Neural crest cell (in vitro differentiated cells): ENCODE results near the gene DNAH17. TPM values are rescaled to one million over a fixed set of nuclear protein-coding genes. Genes with fewer than 3 reads are reported as not detected.

Experiments
- DNase-seq: peaks from one replicate; pipeline ENCODE4 v3.0.0; 2021; ENCODE audit warnings: low read depth, mixed read lengths, low spot score
- H3K27ac Mint-ChIP-seq: one replicate; pipeline ENCODE4 v1.8.0; 2021; ENCODE audit warnings: mild to moderate bottlenecking, mixed read lengths; ENCODE audit not compliant: unreplicated experiment
- H3K27me3 Mint-ChIP-seq: 2 replicates; pipeline ENCODE4 v1.8.0; 2021; ENCODE audit warnings: low read depth, mild to moderate bottlenecking, mixed read lengths
- H3K36me3 Mint-ChIP-seq: 2 replicates; pipeline ENCODE4 v1.8.0; 2021; ENCODE audit warnings: low read depth, mild to moderate bottlenecking, mixed read lengths
- H3K4me1 Mint-ChIP-seq: 2 replicates; pipeline ENCODE4 v1.8.0; 2021; ENCODE audit warnings: mixed read lengths
- H3K4me3 Mint-ChIP-seq: one replicate; pipeline ENCODE4 v1.8.0; 2021; ENCODE audit warnings: mild to moderate bottlenecking, mixed read lengths
- H3K9me3 Mint-ChIP-seq: 2 replicates; pipeline ENCODE4 v1.8.0; 2021; ENCODE audit warnings: mixed read lengths
- total RNA-seq: library from RNA; stranded (reverse); gene quantifications from 2 replicates; pipeline ENCODE4 v1.2.1, GENCODE V29; 2021
- TF ChIP-seq, protein P1 (sequence below): fragments of 200-600 bp; sonication (generic); conservative IDR thresholded peaks from 2 replicates; pipeline ENCODE4 v1.5.0; 2021; ENCODE audit warnings: antibody characterized with exemption, mild to moderate bottlenecking

DNAH17 gene
- total RNA-seq, 1 donor from 2014 or later = 0.09 TPM

DNA sequence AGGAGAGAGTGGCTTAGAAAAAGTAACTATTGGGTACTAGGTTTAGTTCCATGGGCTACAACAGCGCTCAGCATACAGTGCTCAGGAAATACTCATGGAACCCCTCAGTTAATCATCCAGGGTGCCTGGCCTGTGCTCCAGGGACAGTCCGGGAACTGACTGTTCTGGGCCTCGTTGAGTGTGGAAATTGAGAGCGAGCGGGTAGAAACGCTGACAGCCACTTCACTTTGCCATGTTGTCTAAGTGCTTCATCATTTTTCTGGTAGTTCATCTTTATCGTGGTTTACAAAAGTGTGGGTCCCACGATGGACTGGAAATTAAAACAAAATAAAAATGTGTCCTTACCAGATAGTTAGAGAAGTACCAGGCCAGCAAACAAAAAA, 31.6 kb upstream of the DNAH17 start:
- no peaks in the 10 kb centered on the region for H3K27me3 Mint-ChIP-seq

DNA sequence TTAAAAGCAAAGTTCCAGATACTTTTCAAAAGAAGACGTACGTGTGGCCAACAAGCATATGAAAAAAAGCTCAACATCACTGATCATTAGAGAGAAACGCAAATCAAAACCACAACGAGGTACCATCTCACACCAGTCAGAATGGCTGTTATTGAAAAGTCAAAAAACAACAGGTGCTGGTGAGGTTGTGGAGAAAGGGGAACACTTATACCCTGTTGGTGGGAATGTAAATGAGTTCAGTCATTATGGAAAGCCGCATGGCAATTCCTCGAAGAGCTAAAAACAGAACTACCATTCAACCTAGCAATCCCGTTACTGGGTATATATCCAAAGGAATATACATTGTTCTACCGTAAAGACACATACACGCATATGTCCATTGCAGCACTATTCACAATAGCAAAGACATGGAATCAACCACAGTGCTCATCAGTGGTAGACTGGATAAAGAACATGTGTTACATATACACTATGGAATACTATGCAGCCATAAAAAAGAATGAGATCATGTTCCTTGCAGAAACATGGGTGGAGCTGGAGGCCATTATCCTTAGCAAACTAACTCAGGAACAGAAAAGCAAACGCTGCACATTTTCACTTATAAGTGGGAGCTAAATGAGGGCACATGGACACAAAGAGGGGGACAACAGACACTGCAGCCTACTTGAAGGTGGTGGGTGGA, 31.1 kb upstream of the DNAH17 start:
- no peak overlapping the region for H3K27ac Mint-ChIP-seq
- no peak overlapping the region for H3K4me3 Mint-ChIP-seq
- no peak for DNase-seq
- H3K36me3 Mint-ChIP-seq = no peaks in the 10 kb centered on the region
- H3K27me3 Mint-ChIP-seq = no peaks in the 10 kb centered on the region
- no peaks in the 10 kb centered on the region for H3K9me3 Mint-ChIP-seq
- TF ChIP-seq, protein P1, sequence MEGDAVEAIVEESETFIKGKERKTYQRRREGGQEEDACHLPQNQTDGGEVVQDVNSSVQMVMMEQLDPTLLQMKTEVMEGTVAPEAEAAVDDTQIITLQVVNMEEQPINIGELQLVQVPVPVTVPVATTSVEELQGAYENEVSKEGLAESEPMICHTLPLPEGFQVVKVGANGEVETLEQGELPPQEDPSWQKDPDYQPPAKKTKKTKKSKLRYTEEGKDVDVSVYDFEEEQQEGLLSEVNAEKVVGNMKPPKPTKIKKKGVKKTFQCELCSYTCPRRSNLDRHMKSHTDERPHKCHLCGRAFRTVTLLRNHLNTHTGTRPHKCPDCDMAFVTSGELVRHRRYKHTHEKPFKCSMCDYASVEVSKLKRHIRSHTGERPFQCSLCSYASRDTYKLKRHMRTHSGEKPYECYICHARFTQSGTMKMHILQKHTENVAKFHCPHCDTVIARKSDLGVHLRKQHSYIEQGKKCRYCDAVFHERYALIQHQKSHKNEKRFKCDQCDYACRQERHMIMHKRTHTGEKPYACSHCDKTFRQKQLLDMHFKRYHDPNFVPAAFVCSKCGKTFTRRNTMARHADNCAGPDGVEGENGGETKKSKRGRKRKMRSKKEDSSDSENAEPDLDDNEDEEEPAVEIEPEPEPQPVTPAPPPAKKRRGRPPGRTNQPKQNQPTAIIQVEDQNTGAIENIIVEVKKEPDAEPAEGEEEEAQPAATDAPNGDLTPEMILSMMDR = no peak
- no peaks in the 10 kb centered on the region for H3K4me1 Mint-ChIP-seq

More for the DNA sequence above, 31.6 kb upstream of the DNAH17 start:
- no peaks in the 10 kb centered on the region for H3K9me3 Mint-ChIP-seq
- no peaks in the 10 kb centered on the region for H3K36me3 Mint-ChIP-seq
- H3K4me1 Mint-ChIP-seq = no peaks in the 10 kb centered on the region
- no peak overlapping the region for H3K27ac Mint-ChIP-seq
- no peak overlapping the region for H3K4me3 Mint-ChIP-seq
- DNase-seq = no peak
- TF ChIP-seq, protein P1 = no peak

DNA sequence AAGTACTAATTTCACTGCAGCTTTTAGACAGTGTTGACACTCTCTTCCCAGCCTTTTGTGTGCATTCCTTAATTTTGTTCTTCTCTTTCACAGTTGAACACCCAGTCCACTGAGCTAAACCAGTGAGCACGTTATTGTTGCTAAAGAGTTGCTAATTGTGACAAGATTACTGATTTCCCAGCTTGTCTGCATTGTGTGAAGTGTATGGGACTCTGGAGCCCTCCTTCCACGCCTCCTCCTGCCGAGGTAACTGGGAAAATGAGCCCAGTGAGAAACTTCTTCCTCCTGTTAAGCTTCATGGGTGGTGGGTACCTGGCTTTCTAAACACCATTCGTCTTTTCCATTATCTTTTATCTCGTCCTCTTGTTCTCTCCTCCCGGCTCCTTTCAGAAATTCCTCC, 29.8 kb upstream of the DNAH17 start:
- H3K36me3 Mint-ChIP-seq = no peaks in the 10 kb centered on the region

DNA sequence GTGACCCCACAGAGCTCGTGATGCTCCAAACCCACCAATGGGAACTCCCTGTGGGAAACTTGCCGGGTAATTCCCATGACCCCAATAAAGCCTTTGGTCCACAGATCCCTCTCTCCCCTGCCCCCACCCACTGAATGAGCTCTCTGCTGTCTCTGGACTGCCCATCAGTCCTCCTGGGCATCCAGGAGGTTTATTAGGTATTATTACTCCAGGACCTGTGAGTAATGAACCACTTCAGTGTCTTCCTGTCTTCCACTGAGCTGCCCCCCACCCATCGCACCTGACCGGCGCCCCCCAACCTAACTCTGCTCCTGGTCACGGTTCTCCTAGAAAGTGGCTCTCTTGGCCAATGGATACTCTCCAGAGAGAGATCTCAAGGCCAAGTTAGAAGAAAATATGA, 28.7 kb upstream of the DNAH17 start:
- no peaks in the 10 kb centered on the region for H3K4me1 Mint-ChIP-seq
- no peaks in the 10 kb centered on the region for H3K27me3 Mint-ChIP-seq
- no peaks in the 10 kb centered on the region for H3K36me3 Mint-ChIP-seq
- H3K27ac Mint-ChIP-seq = no peak overlapping the region
- no peak overlapping the region for H3K4me3 Mint-ChIP-seq
- H3K9me3 Mint-ChIP-seq = no peaks in the 10 kb centered on the region
- TF ChIP-seq, protein P1 = no peak
- no peak for DNase-seq

More for the DNA sequence above, 29.8 kb upstream of the DNAH17 start:
- DNase-seq = no peak
- Mint-ChIP-seq H3K4me3 (no peak overlapping the region), H3K27ac (no peak overlapping the region), H3K27me3 (no peaks in the 10 kb centered on the region), H3K9me3 (no peaks in the 10 kb centered on the region), H3K4me1 (no peaks in the 10 kb centered on the region)
- TF ChIP-seq, protein P1 = no peak

DNA sequence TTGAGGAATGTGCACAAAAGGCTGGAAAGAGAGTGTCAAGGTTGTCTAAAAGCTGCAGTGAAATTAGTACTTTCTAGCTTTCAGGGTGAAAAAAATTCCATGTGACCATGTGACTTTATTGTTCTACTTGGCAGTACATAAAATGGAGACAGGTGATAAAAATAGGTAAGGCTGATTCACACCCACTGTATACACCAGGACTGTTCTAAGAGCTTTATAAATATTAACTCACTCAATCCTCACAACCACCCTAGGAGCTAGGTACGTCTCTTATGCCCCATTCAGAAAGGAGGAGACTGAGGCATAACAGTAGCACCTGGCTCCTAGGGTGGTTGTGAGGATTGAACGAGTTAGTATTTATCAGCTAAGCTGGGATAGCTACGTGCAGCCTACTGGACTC, 28.2 kb upstream of the DNAH17 start:
- Mint-ChIP-seq H3K9me3 (no peaks in the 10 kb centered on the region), H3K27ac (no peak overlapping the region), H3K4me1 (no peaks in the 10 kb centered on the region), H3K36me3 (no peaks in the 10 kb centered on the region), H3K4me3 (no peak overlapping the region), H3K27me3 (no peaks in the 10 kb centered on the region)
- no peak for DNase-seq
- TF ChIP-seq, protein P1 = no peak
